ENCODE results near the gene FGF12.
A peak's percentile ranks its signal among the peaks of the same experiment; 100 is the strongest.

DNA sequence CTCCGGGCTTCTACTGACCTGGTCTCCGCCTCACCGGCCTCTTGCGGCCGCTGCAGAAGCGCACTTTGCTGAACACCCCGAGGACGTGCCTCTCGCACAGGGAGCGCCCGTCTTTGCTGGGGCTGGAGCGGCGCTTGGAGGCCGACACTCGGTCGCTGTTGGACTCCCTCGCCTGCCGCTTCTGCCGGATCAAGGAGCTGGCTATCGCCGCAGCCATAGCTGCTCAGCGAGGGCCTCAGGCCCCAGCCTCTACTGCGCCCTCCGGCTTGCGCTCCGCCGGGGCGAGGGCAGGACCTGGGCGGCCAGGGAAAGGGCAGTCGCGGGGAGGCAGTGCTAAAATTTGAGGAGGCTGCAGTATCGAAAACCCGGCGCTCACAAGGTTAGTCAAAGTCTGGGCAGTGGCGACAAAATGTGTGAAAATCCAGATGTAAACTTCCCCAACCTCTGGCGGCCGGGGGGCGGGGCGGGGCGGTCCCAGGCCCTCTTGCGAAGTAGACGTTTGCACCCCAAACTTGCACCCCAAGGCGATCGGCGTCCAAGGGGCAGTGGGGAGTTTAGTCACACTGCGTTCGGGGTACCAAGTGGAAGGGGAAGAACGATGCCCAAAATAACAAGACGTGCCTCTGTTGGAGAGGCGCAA lies 319.2 kb downstream of the FGF12 start:
- TF ChIP-seq POLR2A (IDR thresholded peaks at IDR 0.05) (no peak), CTCF (IDR thresholded peaks at IDR 0.05) (peak in 2 of 4 experiments; percentile 15 to 47), POLR2AphosphoS5 (IDR thresholded peaks at IDR 0.05) (no peak), EP300 (IDR thresholded peaks at IDR 0.05) (no peak)
